H1 (cell line): ENCODE measurements around the gene CPSF4. TPM values are rescaled to one million over a fixed set of nuclear protein-coding genes. Genes with fewer than 3 reads are reported as not detected.

Experiments used
- CTCF ChIA-PET: fragments of 300-600 bp; sonication (Branson Sonifier 250); formaldehyde crosslinking; loops from one replicate; lab custom pipeline; 2021; ENCODE audit not compliant: partially characterized antibody; lab: Charles Lee
- POLR2A ChIA-PET: fragments of 300-600 bp; sonication (Branson Sonifier 250); formaldehyde crosslinking; loops from one replicate; lab custom pipeline; 2021; ENCODE audit warnings: inconsistent platforms; ENCODE audit not compliant: partially characterized antibody; lab: Charles Lee
- DNase-seq, 2 experiments: peaks; one replicate each; pipeline versions ENCODE4 v3.0.0 to v3.0.0-alpha.2; 2010 to 2022; ENCODE audit warnings: low spot score in 2 of 2, low read depth in 1 of 2, mixed read lengths in 1 of 2
- FAIRE-seq: peaks from 2 replicates; lab custom pipeline; 2011; peaks lifted over from hg19 to GRCh38; lab: Jason Lieb, UNC
- H2AFZ ChIP-seq: 2 replicates; pipeline ENCODE4 v1.8.1; 2012; ENCODE audit warnings: low read length, inconsistent platforms
- H2AK5ac ChIP-seq: 2 replicates; pipeline ENCODE4 v1.6.1; 2013; ENCODE audit warnings: low read depth, low read length
- H2BK120ac ChIP-seq: replicated peaks from 2 replicates; pipeline ENCODE3; 2013; ENCODE audit warnings: low read depth, low read length, inconsistent platforms
- H2BK12ac ChIP-seq: 2 replicates; pipeline ENCODE4 v1.6.1; 2013; ENCODE audit warnings: low read depth, low read length
- H2BK15ac ChIP-seq: 2 replicates; pipeline ENCODE4 v1.6.1; 2013; ENCODE audit warnings: low read length
- H2BK20ac ChIP-seq: 2 replicates; pipeline ENCODE4 v1.6.1; 2013; ENCODE audit warnings: low read length
- H2BK5ac ChIP-seq: 2 replicates; pipeline ENCODE4 v1.6.1; 2013; ENCODE audit warnings: low read depth, low read length
- H3K14ac ChIP-seq: 2 replicates; pipeline ENCODE4 v1.6.1; 2013; ENCODE audit warnings: inconsistent platforms; ENCODE audit not compliant: insufficient read length
- H3K18ac ChIP-seq: 2 replicates; pipeline ENCODE4 v1.6.1; 2013; ENCODE audit warnings: low read length; ENCODE audit errors: extremely low read depth
- H3K23ac ChIP-seq: 2 replicates; pipeline ENCODE4 v1.6.1; 2013; ENCODE audit warnings: inconsistent platforms; ENCODE audit not compliant: insufficient read length
- H3K23me2 ChIP-seq: 2 replicates; pipeline ENCODE4 v1.6.1; 2013; ENCODE audit warnings: low read depth, low read length
- H3K27ac ChIP-seq: 2 replicates; pipeline ENCODE4 v1.6.1; 2011; ENCODE audit warnings: low read depth, low read length, inconsistent platforms
- H3K27me3 ChIP-seq, 4 experiments: replicated peaks in 1 of 4; 1 replicate in 1 of 4; 2 replicates in 3 of 4; pipeline versions ENCODE4 v1.6.1 to v1.8.1; 2011 to 2013; ENCODE audit warnings: low read length in 3 of 4, mild to moderate bottlenecking in 3 of 4, inconsistent platforms in 2 of 4, mixed read lengths in 2 of 4, moderate library complexity in 1 of 4; ENCODE audit not compliant: control insufficient read depth in 3 of 4, insufficient read depth in 3 of 4; ENCODE audit errors: extremely low read depth in 1 of 4
- H3K36me3 ChIP-seq, 4 experiments: 2 replicates each; pipeline versions ENCODE4 v1.6.1 to v1.8.1; 2011 to 2013; ENCODE audit warnings: mild to moderate bottlenecking in 4 of 4, low read length in 3 of 4, moderate library complexity in 2 of 4, control low read depth in 1 of 4, inconsistent platforms in 1 of 4; ENCODE audit not compliant: insufficient read depth in 4 of 4, control insufficient read depth in 2 of 4
- H3K4ac ChIP-seq: replicated peaks from 2 replicates; pipeline ENCODE3; 2013; ENCODE audit warnings: low read length, low read depth, mixed read lengths, inconsistent platforms; ENCODE audit not compliant: insufficient read length
- H3K4me1 ChIP-seq, 4 experiments: replicated peaks in 1 of 4; 1 replicate in 1 of 4; 2 replicates in 3 of 4; pipeline versions ENCODE4 v1.6.1 to v1.8.1; 2011 to 2013; ENCODE audit warnings: low read length in 3 of 4, inconsistent platforms in 2 of 4, mixed read lengths in 1 of 4; ENCODE audit not compliant: insufficient read depth in 4 of 4, control insufficient read depth in 3 of 4
- H3K4me2 ChIP-seq, 2 experiments: 2 replicates each; pipeline versions ENCODE4 v1.6.1 to v1.8.1; 2011 to 2013; ENCODE audit warnings: low read depth in 2 of 2, low read length in 2 of 2, control low read depth in 1 of 2, inconsistent platforms in 1 of 2, mild to moderate bottlenecking in 1 of 2; ENCODE audit not compliant: insufficient read depth in 1 of 2
- H3K4me3 ChIP-seq, 4 experiments: fragments of 200-600, 300-600 bp in 1 of 4; sonication (generic), shearing (Covaris generic), sonication (Bioruptor Twin) in 1 of 4; 2 replicates each; pipeline versions ENCODE4 v1.5.1 to v1.8.1; 2011 to 2016; ENCODE audit warnings: low read length in 4 of 4, low read depth in 3 of 4, control low read depth in 2 of 4, inconsistent platforms in 2 of 4, mild to moderate bottlenecking in 2 of 4, mixed read lengths in 1 of 4, moderate library complexity in 1 of 4; ENCODE audit not compliant: insufficient read depth in 2 of 4; ENCODE audit errors: extremely low read depth in 1 of 4
- H3K56ac ChIP-seq: replicated peaks from 2 replicates; pipeline ENCODE3; 2013; ENCODE audit warnings: low read depth, mild to moderate bottlenecking, mixed read lengths, low read length, inconsistent platforms; ENCODE audit not compliant: insufficient read length
- H3K79me1 ChIP-seq: 2 replicates; pipeline ENCODE4 v1.6.1; 2013; ENCODE audit warnings: low read depth, low read length, control low read depth
- H3K79me2 ChIP-seq, 2 experiments: 2 replicates each; pipeline versions ENCODE4 v1.6.1 to v1.8.1; 2012 to 2013; ENCODE audit warnings: low read length in 2 of 2, mild to moderate bottlenecking in 2 of 2, inconsistent platforms in 1 of 2; ENCODE audit not compliant: insufficient read depth in 2 of 2, control insufficient read depth in 1 of 2
- H3K9ac ChIP-seq, 4 experiments: replicated peaks in 1 of 4; 1 replicate in 1 of 4; 2 replicates in 3 of 4; pipeline versions ENCODE4 v1.6.1 to v1.8.1; 2011 to 2013; ENCODE audit warnings: low read depth in 3 of 4, low read length in 3 of 4, control low read depth in 2 of 4, mild to moderate bottlenecking in 2 of 4, moderate library complexity in 2 of 4, inconsistent platforms in 1 of 4; ENCODE audit errors: extremely low read depth in 1 of 4
- H3K9me3 ChIP-seq, 2 experiments: 2 replicates each; pipeline versions ENCODE4 v1.6.1 to v1.8.1; 2012 to 2013; ENCODE audit warnings: mild to moderate bottlenecking in 2 of 2, moderate library complexity in 2 of 2, control low read depth in 1 of 2, inconsistent platforms in 1 of 2, low read depth in 1 of 2, low read length in 1 of 2, mixed read lengths in 1 of 2; ENCODE audit not compliant: insufficient read depth in 2 of 2
- H4K20me1 ChIP-seq, 2 experiments: replicated peaks in 1 of 2; 2 replicates each; pipeline versions ENCODE3 to v1.8.1; 2011 to 2013; ENCODE audit warnings: inconsistent platforms in 2 of 2, low read length in 2 of 2, mild to moderate bottlenecking in 1 of 2; ENCODE audit not compliant: insufficient read depth in 2 of 2, control insufficient read depth in 1 of 2
- H4K5ac ChIP-seq: 2 replicates; pipeline ENCODE4 v1.6.1; 2013; ENCODE audit warnings: low read length, low read depth, mixed read lengths, inconsistent platforms; ENCODE audit not compliant: insufficient read length
- H4K8ac ChIP-seq: 2 replicates; pipeline ENCODE4 v1.8.0; 2013; ENCODE audit warnings: mild to moderate bottlenecking, moderate library complexity, low read length, inconsistent platforms; ENCODE audit not compliant: insufficient read depth; ENCODE audit errors: extremely low read depth
- H4K91ac ChIP-seq: replicated peaks from 2 replicates; pipeline ENCODE3; 2013; ENCODE audit warnings: low read length, mixed read lengths, inconsistent platforms; ENCODE audit not compliant: insufficient read length
- EP300 ChIP-seq, 2 experiments: IDR thresholded peaks; 1 replicate in 1 of 2; 2 replicates in 1 of 2; pipeline ENCODE4 v1.6.1; 2011 to 2012; ENCODE audit warnings: low read depth in 2 of 2, low read length in 2 of 2, mild to moderate bottlenecking in 2 of 2, borderline replicate concordance in 1 of 2, inconsistent platforms in 1 of 2, moderate library complexity in 1 of 2
- POLR2AphosphoS5 ChIP-seq: IDR thresholded peaks from 2 replicates; pipeline ENCODE4 v1.6.1; 2011; ENCODE audit warnings: low read depth, low read length
- RBBP5 ChIP-seq: IDR thresholded peaks from 2 replicates; pipeline ENCODE4 v1.7.1; 2012; ENCODE audit warnings: low read depth, mild to moderate bottlenecking, inconsistent platforms, low read length, moderate library complexity, borderline replicate concordance
- RFX5 ChIP-seq: IDR thresholded peaks from 2 replicates; pipeline ENCODE4 v1.6.1; 2011; ENCODE audit warnings: low read depth, low read length, improper control_type of control experiment, borderline replicate concordance
- WGBS, 2 experiments: shearing (Covaris generic) in 1 of 2; methylation state at CpG; one replicate each; pipeline versions ENCODE4 v1.1.6 to v1.1.7; 2013 to 2015; ENCODE audit warnings: low lambda C conversion rate in 2 of 2, mixed read lengths in 2 of 2, inconsistent platforms in 1 of 2, low coverage in 1 of 2, missing lambda C conversion rate in 1 of 2; ENCODE audit not compliant: insufficient replicate concordance in 2 of 2, insufficient coverage in 1 of 2, insufficient read length in 1 of 2; ENCODE audit errors: extremely low coverage in 1 of 2, missing lambda C conversion rate in 1 of 2; 5-methylcytosine and 5-hydroxymethylcytosine counted together
- polyA plus RNA-seq, 7 experiments: library from polyadenylated mRNA; depleted of rRNA in 3 of 7; stranded (reverse) in 5 of 7; unstranded in 2 of 7; fragments of >200 nt in 5 of 7; fragments of 200-250 nt in 2 of 7; gene quantifications; 1 replicate in 5 of 7; 2 replicates in 1 of 7; 4 replicates in 1 of 7; pipeline versions ENCODE4 v1.2.1 to v1.2.3, GENCODE V29; 2011 to 2013; ENCODE audit warnings: missing spikeins in 2 of 7, mixed read lengths in 2 of 7
- total RNA-seq: library from RNA; stranded (reverse); fragmentation: NEBNext Ultra II Directional; extraction: Animal tissue kit (Norgen Biotek cat#: 25700); gene quantifications from 2 replicates; pipeline ENCODE4 v1.2.1, GENCODE V29; 2021

Gene CPSF4
- total and polyA plus RNA-seq, 2 of the 8 experiments (the other 6 are each of a cell fraction or from before 2014, with no cell fraction given) = 77.5 to 103 TPM

- no peak overlapping the region for H4K91ac ChIP-seq
- WGBS, 2 experiments = 98% methylated on average over 8 of the region's 11 CpGs; no CpG with 5 or more reads in 1 of the 2 experiments
- POLR2A ChIA-PET = interaction anchor here (0.8 to 7.3 kb wide), 4 partner anchors 9 to 47 kb away, joined by 3 to 100 read pairs (median 3); partner anchors contain the start of genes ATP5MF and ZNF394
- TF ChIP-seq RFX5 (no peak), EP300 (IDR thresholded peaks at IDR 0.05; ENCODE audit: borderline replicate concordance in 1 of 2, low read depth in 2 of 2, low read length in 2 of 2) (no peak), POLR2AphosphoS5 (no peak; the same call in 1 of the 2 replicates), RBBP5 (no peak)
Measured at GRCh38 chr7:99453105-99453504, 14.4 kb downstream of the CPSF4 start.

More at GRCh38 chr7:99453105-99453504, 14.4 kb downstream of the CPSF4 start:
- Histone ChIP-seq H2AFZ (no peak overlapping the region), H3K36me3 (peaks cover 35 to 87% (median 73%) of the 10 kb centered on the region in 4 experiments), H3K79me1 (no peaks in the 10 kb centered on the region), H3K4me2 (no peak overlapping the region), H2BK20ac (no peak overlapping the region), H3K56ac (no peak overlapping the region), H3K14ac (no peak overlapping the region), H4K8ac (peak overlapping the region; percentile 18; the same call in 1 of the 2 replicates), H3K27ac (no peak overlapping the region), H4K5ac (no peak overlapping the region), H2BK5ac (no peak overlapping the region), H3K9me3 (no peaks in the 10 kb centered on the region), H3K4ac (no peak overlapping the region), H2AK5ac (no peak overlapping the region), H2BK15ac (no peak overlapping the region), H3K4me3 (no peak overlapping the region), H3K23me2 (no peaks in the 10 kb centered on the region), H3K4me1 (no peaks in the 10 kb centered on the region; a peak in 1 of 7 replicates), H4K20me1 (peaks cover 15 to 32% of the 10 kb centered on the region in 2 experiments), H3K23ac (no peak overlapping the region), H3K27me3 (no peaks in the 10 kb centered on the region), H3K9ac (no peak overlapping the region), H2BK120ac (no peak overlapping the region), H2BK12ac (no peak overlapping the region), H3K18ac (no peak overlapping the region), H3K79me2 (no peaks in the 10 kb centered on the region)
- DNase-seq (no peak), FAIRE-seq (no peak)
- CTCF ChIA-PET = no interaction called here
